ENCODE measurements around the gene NAA20. TPM values are rescaled to one million over a fixed set of nuclear protein-coding genes. Genes with fewer than 3 reads are reported as not detected.
"Not testable (repeated sequence)": the region's sequence is repeated elsewhere in the genome, so short reads cannot be mapped to it uniquely, and the experiment has no call there.

Gene NAA20
- total RNA-seq, 2 experiments from 2014 or later: 116 to 118 TPM

GRCh38 chr20:20000211-20000968 lies 16.8 kb upstream of the NAA20 start:
- Mint-ChIP-seq H3K27ac (no peak overlapping the region), H3K27me3 (peaks cover 43% of the 10 kb centered on the region), H3K4me1 (peaks cover 24% of the 10 kb centered on the region), H3K4me3 (no peak overlapping the region), H3K9me3 (no peaks in the 10 kb centered on the region), H3K36me3 (peaks cover 1% of the 10 kb centered on the region)
- no peak for DNase-seq

DNA sequence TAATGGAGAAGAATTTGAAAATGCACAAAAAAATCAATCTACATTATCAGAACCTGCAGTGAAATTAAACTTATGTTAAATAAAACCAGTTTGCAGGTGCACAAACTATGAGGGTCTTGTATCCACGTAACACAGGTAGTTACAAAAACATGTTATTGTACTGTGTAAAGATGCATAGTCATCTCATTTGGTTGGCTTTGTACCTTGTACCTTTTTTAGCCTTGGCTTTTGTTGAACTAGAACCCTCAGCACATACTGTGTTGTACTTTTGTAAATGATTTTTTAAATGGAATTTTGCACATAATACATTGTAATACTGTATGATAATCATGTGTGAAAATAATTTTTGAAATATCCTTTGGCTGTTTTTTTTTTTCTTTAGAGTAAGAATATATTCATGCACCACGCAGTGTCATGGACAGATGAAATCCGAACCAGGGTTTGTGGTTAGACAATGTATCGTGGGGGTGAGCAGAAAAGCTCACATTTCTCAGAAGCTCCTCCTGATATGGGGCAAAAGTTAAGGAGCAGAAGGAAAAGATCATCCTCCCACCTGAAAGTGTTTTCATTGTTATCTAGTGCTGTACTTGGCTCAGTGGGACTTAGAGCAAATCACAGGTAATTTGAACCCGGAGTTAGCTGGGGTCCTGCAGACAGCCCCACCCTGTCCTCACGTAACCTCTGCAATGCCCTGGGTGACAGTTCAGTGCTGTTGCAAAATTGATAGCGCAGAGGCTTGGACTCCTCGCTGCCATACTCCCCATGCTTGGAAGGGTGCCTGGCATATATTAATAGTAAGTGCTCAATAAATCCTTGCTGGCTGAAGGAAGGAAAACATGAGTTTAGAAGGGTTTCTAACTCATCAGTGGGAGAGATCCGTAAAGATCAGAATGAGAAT lies 14.8 kb upstream of the NAA20 start:
- peaks cover 50% of the 10 kb centered on the region for H3K27me3 Mint-ChIP-seq
- peaks cover 23% of the 10 kb centered on the region for H3K4me1 Mint-ChIP-seq

GRCh38 chr20:20003031-20003954 lies 13.9 kb upstream of the NAA20 start:
- H3K4me3 Mint-ChIP-seq: peak overlapping the region; percentile 78
- no peaks in the 10 kb centered on the region for H3K9me3 Mint-ChIP-seq
- peaks cover 59% of the 10 kb centered on the region for H3K27me3 Mint-ChIP-seq
- DNase-seq: peak; percentile 48
- H3K4me1 Mint-ChIP-seq: peaks cover 23% of the 10 kb centered on the region
- peak overlapping the region; percentile 86 for H3K27ac Mint-ChIP-seq
- H3K36me3 Mint-ChIP-seq: peaks cover 1% of the 10 kb centered on the region

More for the DNA sequence above, 14.8 kb upstream of the NAA20 start:
- no peak for DNase-seq
- Mint-ChIP-seq H3K27ac (no peak overlapping the region), H3K9me3 (no peaks in the 10 kb centered on the region), H3K36me3 (peaks cover 1% of the 10 kb centered on the region), H3K4me3 (peak overlapping the region; percentile 78)

GRCh38 chr20:20003955-20004322 lies 13.2 kb upstream of the NAA20 start:
- peaks cover 59% of the 10 kb centered on the region for H3K27me3 Mint-ChIP-seq
- not testable (repeated sequence) for H3K9me3 Mint-ChIP-seq

DNA sequence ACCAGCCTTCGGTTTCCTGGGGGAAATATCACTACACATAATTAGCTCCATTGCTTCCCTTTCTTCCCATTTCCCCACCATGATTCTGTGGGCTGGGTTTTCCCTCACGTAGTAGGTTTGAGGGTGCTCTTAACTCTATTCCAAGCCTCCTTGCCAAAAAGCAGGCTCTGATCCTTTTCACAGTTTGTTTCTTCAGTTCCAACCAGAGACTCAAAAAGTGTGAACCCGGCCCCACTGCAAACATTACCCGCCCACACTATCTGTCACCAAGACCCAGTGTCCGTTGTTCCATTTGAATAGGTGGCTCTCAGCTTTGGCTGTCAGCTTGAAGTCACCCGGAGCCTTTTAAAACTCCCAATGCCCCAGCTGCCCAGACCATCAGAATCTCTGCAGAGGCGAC lies 11.8 kb upstream of the NAA20 start:
- Mint-ChIP-seq H3K4me3 (no peak overlapping the region), H3K27me3 (peaks cover 59% of the 10 kb centered on the region), H3K4me1 (peaks cover 23% of the 10 kb centered on the region), H3K27ac (no peak overlapping the region), H3K36me3 (peaks cover 1% of the 10 kb centered on the region), H3K9me3 (no peaks in the 10 kb centered on the region)
- DNase-seq: no peak

More at GRCh38 chr20:20003955-20004322, 13.2 kb upstream of the NAA20 start:
- peak overlapping the region; percentile 78 for H3K4me3 Mint-ChIP-seq
- not testable (repeated sequence) for DNase-seq, H3K36me3 Mint-ChIP-seq
- H3K4me1 Mint-ChIP-seq: peaks cover 23% of the 10 kb centered on the region
- peak overlapping the region; percentile 86 for H3K27ac Mint-ChIP-seq

GRCh38 chr20:20009784-20010253 lies 7.3 kb upstream of the NAA20 start:
- Mint-ChIP-seq H3K36me3 (no peaks in the 10 kb centered on the region), H3K27ac (no peak overlapping the region), H3K4me3 (peak overlapping the region; percentile 14), H3K4me1 (peaks cover 3% of the 10 kb centered on the region), H3K27me3 (peaks cover 39% of the 10 kb centered on the region), H3K9me3 (no peaks in the 10 kb centered on the region)
- no peak for DNase-seq

- Mint-ChIP-seq H3K27ac (no peak overlapping the region), H3K27me3 (peaks cover 32% of the 10 kb centered on the region), H3K4me1 (peaks cover 7% of the 10 kb centered on the region), H3K4me3 (no peak overlapping the region), H3K36me3 (no peaks in the 10 kb centered on the region), H3K9me3 (no peaks in the 10 kb centered on the region)
- DNase-seq: no peak
Measured at GRCh38 chr20:20010639-20011500, 6.3 kb upstream of the NAA20 start.

GRCh38 chr20:20012541-20012940 lies 4.6 kb upstream of the NAA20 start:
- DNase-seq: no peak
- no peaks in the 10 kb centered on the region for H3K36me3 Mint-ChIP-seq
- H3K27ac Mint-ChIP-seq: no peak overlapping the region
- peaks cover 25% of the 10 kb centered on the region for H3K27me3 Mint-ChIP-seq
- H3K4me3 Mint-ChIP-seq: no peak overlapping the region
- H3K9me3 Mint-ChIP-seq: no peaks in the 10 kb centered on the region
- H3K4me1 Mint-ChIP-seq: peaks cover 11% of the 10 kb centered on the region

- Mint-ChIP-seq H3K9me3 (no peaks in the 10 kb centered on the region), H3K4me1 (peaks cover 27% of the 10 kb centered on the region), H3K27me3 (peaks cover 18% of the 10 kb centered on the region), H3K4me3 (no peak overlapping the region), H3K27ac (no peak overlapping the region), H3K36me3 (peaks cover 13% of the 10 kb centered on the region)
- no peak for DNase-seq
Measured at GRCh38 chr20:20014659-20015058, 2.5 kb upstream of the NAA20 start.

- Mint-ChIP-seq H3K4me3 (peak overlapping the region; percentile 81), H3K27ac (peak overlapping the region; percentile 74), H3K36me3 (peaks cover 29% of the 10 kb centered on the region), H3K4me1 (peaks cover 53% of the 10 kb centered on the region), H3K9me3 (no peaks in the 10 kb centered on the region), H3K27me3 (no peaks in the 10 kb centered on the region)
- peak; percentile 17 for DNase-seq
Measured at GRCh38 chr20:20017844-20018185, 653 bp downstream of the NAA20 start.

GRCh38 chr20:20018366-20018765 lies 1.2 kb downstream of the NAA20 start:
- Mint-ChIP-seq H3K27ac (peak overlapping the region; percentile 59), H3K4me1 (peaks cover 54% of the 10 kb centered on the region), H3K27me3 (no peaks in the 10 kb centered on the region), H3K36me3 (peaks cover 29% of the 10 kb centered on the region), H3K4me3 (peak overlapping the region; percentile 81), H3K9me3 (no peaks in the 10 kb centered on the region)
- DNase-seq: no peak

DNA sequence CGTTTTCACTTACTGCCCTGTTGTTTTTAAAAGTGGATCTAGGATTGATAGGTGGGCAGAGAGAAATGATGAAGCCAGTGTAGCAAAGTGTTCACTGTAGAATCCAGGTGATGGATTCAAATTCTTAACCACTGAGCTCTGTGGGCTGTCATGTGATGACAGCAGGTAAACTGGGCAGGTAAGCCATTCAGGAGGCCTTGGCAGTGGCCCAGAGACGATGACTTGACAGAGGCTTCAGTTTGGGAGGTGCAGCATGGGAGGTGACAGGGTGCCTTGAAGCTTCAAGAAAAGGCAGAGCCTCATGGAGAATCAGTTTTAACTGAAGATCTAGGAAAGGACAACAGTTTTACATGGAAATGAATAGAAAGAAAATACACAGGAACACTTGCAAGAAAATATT lies 2.0 kb downstream of the NAA20 start:
- peak overlapping the region; percentile 23 for H3K27ac Mint-ChIP-seq
- no peaks in the 10 kb centered on the region for H3K27me3 Mint-ChIP-seq
- peak overlapping the region; percentile 81 for H3K4me3 Mint-ChIP-seq
- peaks cover 60% of the 10 kb centered on the region for H3K4me1 Mint-ChIP-seq
- H3K9me3 Mint-ChIP-seq: no peaks in the 10 kb centered on the region
- DNase-seq: no peak
- H3K36me3 Mint-ChIP-seq: peaks cover 33% of the 10 kb centered on the region

DNA sequence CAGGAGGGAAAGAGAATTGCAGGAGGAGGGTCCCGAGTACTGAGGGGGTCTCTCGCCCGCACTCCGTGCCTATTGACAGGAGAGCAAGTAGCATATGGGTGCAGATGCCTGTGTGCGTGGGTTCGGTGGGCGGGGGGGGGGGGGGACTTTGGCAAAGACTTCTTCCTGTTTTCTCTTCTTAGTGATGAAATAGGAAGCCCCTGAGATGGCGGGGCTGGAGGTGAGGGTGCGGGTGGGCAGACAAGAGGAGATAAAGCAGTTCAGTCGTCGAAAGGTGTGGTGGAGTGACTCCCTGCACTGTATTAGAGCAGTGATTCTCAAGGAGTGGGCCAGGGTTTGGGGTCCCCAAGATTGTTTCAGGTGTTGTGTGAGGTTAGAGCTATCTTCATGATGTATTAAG lies 3.7 kb downstream of the NAA20 start:
- no peak for DNase-seq
- H3K27me3 Mint-ChIP-seq: no peaks in the 10 kb centered on the region
- peak overlapping the region; percentile 92 for H3K27ac Mint-ChIP-seq
- H3K4me3 Mint-ChIP-seq: peak overlapping the region; percentile 77
- H3K9me3 Mint-ChIP-seq: no peaks in the 10 kb centered on the region
- H3K4me1 Mint-ChIP-seq: peaks cover 68% of the 10 kb centered on the region
- peaks cover 35% of the 10 kb centered on the region for H3K36me3 Mint-ChIP-seq

DNA sequence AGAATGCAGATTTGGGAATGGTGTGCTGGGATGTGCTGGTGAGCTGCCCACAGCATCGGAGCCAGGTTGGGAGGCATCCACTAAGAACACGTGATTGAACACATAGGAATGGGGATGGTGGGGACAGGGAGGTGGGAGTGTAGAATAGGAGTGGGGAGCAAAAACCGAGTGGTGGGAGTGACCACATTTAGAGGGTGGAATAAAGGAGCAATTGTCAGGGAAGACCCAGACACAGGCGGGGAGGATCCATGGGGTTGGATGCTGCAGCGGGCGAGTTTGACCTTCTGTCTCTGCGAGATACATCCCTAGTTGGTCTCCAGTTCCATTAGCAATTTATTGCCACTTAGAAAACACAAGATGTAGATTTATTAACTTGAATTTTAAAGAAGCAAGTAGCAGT lies 4.7 kb downstream of the NAA20 start:
- Mint-ChIP-seq H3K27ac (peak overlapping the region; percentile 57), H3K4me3 (peak overlapping the region; percentile 11), H3K27me3 (no peaks in the 10 kb centered on the region), H3K4me1 (peaks cover 68% of the 10 kb centered on the region), H3K36me3 (peaks cover 35% of the 10 kb centered on the region), H3K9me3 (no peaks in the 10 kb centered on the region)
- DNase-seq: no peak

All from activated naive CD8-positive, alpha-beta T cell treated with anti-CD3 and anti-CD28 coated beads for 36 hours (primary cell).